Measurements from ENCODE around the gene HEPHL1.

Gene HEPHL1

GRCh38 chr11:94129512-94130297, 108.6 kb downstream of the HEPHL1 start:
- TF ChIP-seq, protein P1, sequence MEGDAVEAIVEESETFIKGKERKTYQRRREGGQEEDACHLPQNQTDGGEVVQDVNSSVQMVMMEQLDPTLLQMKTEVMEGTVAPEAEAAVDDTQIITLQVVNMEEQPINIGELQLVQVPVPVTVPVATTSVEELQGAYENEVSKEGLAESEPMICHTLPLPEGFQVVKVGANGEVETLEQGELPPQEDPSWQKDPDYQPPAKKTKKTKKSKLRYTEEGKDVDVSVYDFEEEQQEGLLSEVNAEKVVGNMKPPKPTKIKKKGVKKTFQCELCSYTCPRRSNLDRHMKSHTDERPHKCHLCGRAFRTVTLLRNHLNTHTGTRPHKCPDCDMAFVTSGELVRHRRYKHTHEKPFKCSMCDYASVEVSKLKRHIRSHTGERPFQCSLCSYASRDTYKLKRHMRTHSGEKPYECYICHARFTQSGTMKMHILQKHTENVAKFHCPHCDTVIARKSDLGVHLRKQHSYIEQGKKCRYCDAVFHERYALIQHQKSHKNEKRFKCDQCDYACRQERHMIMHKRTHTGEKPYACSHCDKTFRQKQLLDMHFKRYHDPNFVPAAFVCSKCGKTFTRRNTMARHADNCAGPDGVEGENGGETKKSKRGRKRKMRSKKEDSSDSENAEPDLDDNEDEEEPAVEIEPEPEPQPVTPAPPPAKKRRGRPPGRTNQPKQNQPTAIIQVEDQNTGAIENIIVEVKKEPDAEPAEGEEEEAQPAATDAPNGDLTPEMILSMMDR (IDR thresholded peaks at IDR 0.05) = no peak
- peaks cover 7% of the 10 kb centered on the region for H3K4me1 ChIP-seq

DNA sequence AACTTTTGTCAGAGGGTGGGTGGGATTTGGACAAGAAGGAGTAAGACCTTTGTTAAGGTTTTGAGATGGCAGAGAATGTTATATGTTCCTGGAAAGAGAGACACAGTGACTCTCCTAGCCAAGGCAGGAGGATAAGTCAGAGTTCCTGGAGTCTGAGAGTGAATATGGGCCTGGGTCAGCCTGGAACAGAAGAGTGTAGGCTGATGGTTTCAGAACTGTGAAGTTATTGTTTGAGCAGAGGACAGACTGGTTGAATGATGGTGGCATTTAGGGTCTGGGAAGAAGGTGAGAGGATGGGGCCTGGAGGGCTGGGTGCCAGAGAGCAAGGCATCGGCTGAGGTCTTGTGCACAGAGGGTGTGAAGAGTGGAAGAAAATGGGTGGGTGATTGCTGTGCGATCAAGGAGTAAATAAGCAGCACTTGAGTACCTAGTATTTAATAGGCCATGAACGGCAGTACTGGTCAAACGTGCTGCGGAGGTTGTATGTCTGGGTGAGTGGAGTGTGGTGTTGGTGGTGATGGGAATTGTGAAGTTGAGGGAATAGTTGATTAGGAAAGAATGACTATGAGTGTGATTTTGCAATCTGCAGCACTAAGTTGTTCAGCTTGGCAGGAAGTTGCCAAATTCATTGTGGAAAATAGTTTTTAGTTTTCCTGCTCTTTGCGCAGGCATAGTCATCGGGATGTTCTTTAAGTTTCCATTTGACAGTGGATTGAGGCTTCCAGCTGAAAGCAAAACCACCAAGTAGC, 109.3 kb downstream of the HEPHL1 start:
- H3K79me2 ChIP-seq = peaks cover 3% of the 10 kb centered on the region
- H3K4me1 ChIP-seq = peaks cover 7% of the 10 kb centered on the region
- TF ChIP-seq, protein P1 (IDR thresholded peaks at IDR 0.05) = no peak
- H3K4me2 ChIP-seq (ENCODE audit: low read length) = no peak overlapping the region
- H3K27me3 ChIP-seq (ENCODE audit: control insufficient read depth, insufficient read depth, low read length) = no peaks in the 10 kb centered on the region
- H3K4me3 ChIP-seq (ENCODE audit: low read depth, low read length) = no peak overlapping the region
- no peak overlapping the region for H2AFZ ChIP-seq
- H3K9ac ChIP-seq = no peak overlapping the region
- H3K36me3 ChIP-seq (ENCODE audit: control insufficient read depth, insufficient read depth, low read length) = no peaks in the 10 kb centered on the region
- H3K27ac ChIP-seq = peak overlapping the region; percentile 91
- no peaks in the 10 kb centered on the region for H3K9me3 ChIP-seq (ENCODE audit: control insufficient read depth, low read length)

More at GRCh38 chr11:94129512-94130297, 108.6 kb downstream of the HEPHL1 start:
- Histone ChIP-seq H3K79me2 (peaks cover 3% of the 10 kb centered on the region), H3K27ac (peak overlapping the region; percentile 91), H3K4me3 (ENCODE audit: low read depth, low read length) (peak overlapping the region; percentile 70), H3K9ac (no peak overlapping the region), H3K9me3 (ENCODE audit: control insufficient read depth, low read length) (no peaks in the 10 kb centered on the region), H3K4me2 (ENCODE audit: low read length) (peak overlapping the region; percentile 69), H3K36me3 (ENCODE audit: control insufficient read depth, insufficient read depth, low read length) (no peaks in the 10 kb centered on the region), H3K27me3 (ENCODE audit: control insufficient read depth, insufficient read depth, low read length) (no peaks in the 10 kb centered on the region), H2AFZ (peak overlapping the region; percentile 97)

GRCh38 chr11:94131047-94131717, 110.0 kb downstream of the HEPHL1 start:
- Histone ChIP-seq H3K79me2 (peaks cover 2% of the 10 kb centered on the region), H3K27me3 (ENCODE audit: control insufficient read depth, insufficient read depth, low read length) (no peaks in the 10 kb centered on the region), H3K27ac (peak overlapping the region; percentile 11), H3K4me3 (ENCODE audit: low read depth, low read length) (no peak overlapping the region), H3K4me2 (ENCODE audit: low read length) (no peak overlapping the region), H3K9ac (no peak overlapping the region), H3K4me1 (peaks cover 7% of the 10 kb centered on the region), H3K36me3 (ENCODE audit: control insufficient read depth, insufficient read depth, low read length) (no peaks in the 10 kb centered on the region), H2AFZ (no peak overlapping the region), H3K9me3 (ENCODE audit: control insufficient read depth, low read length) (no peaks in the 10 kb centered on the region)
- TF ChIP-seq, protein P1 (IDR thresholded peaks at IDR 0.05) = no peak

- H3K9me3 ChIP-seq (ENCODE audit: control insufficient read depth, low read length) = no peaks in the 10 kb centered on the region
- H3K4me2 ChIP-seq (ENCODE audit: low read length) = no peak overlapping the region
- H2AFZ ChIP-seq = no peak overlapping the region
- TF ChIP-seq, protein P1 (IDR thresholded peaks at IDR 0.05) = no peak
- no peaks in the 10 kb centered on the region for H3K79me2 ChIP-seq
- no peak overlapping the region for H3K27ac ChIP-seq
- H3K36me3 ChIP-seq (ENCODE audit: control insufficient read depth, insufficient read depth, low read length) = no peaks in the 10 kb centered on the region
- peaks cover 7% of the 10 kb centered on the region for H3K4me1 ChIP-seq
- no peak overlapping the region for H3K9ac ChIP-seq
- no peaks in the 10 kb centered on the region for H3K27me3 ChIP-seq (ENCODE audit: control insufficient read depth, insufficient read depth, low read length)
- H3K4me3 ChIP-seq (ENCODE audit: low read depth, low read length) = no peak overlapping the region
These were observed 110.6 kb downstream of the HEPHL1 start for GRCh38 chr11:94131718-94132115.
